Muscle of back (tissue), 13 donors: ENCODE data around the gene STIL. TPM values are rescaled to one million over a fixed set of nuclear protein-coding genes. Genes with fewer than 3 reads are reported as not detected.
"Not testable (repeated sequence)": the region's sequence is repeated elsewhere in the genome, so short reads cannot be mapped to it uniquely, and the experiment has no call there.

ENCODE experiments used
- DNase-seq, 3 donors: peaks; one replicate each; pipeline versions ENCODE4 v3.0.0 to v3.0.0-alpha.2; 2013
- long read RNA-seq, 9 donors: transcript quantifications; one replicate each; lab custom pipeline, GENCODE V29; 2026
- polyA plus RNA-seq, 10 donors: library from polyadenylated mRNA; unstranded; fragments of 120-200 nt; gene quantifications; one replicate each; pipeline ENCODE4 v1.2.1, GENCODE V29; 2013; ENCODE audit not compliant: insufficient read length in 10 of 10

The STIL gene
- polyA plus RNA-seq = 1 to 10 TPM; 3.1 to 6.3 (median 4.1) TPM
- long read RNA-seq, donor 1 = 0 reads
- long read RNA-seq, donor 2 = 0 reads
- long read RNA-seq, donor 3 = 0 reads
- long read RNA-seq, donor 4 = 0 reads
- long read RNA-seq, donor 5 = 0 reads
- long read RNA-seq, donor 6 = 0 reads
- long read RNA-seq, donor 7 = 0 reads
- long read RNA-seq, donor 8 = 0 reads
- long read RNA-seq, donor 9 = 0 reads

DNA sequence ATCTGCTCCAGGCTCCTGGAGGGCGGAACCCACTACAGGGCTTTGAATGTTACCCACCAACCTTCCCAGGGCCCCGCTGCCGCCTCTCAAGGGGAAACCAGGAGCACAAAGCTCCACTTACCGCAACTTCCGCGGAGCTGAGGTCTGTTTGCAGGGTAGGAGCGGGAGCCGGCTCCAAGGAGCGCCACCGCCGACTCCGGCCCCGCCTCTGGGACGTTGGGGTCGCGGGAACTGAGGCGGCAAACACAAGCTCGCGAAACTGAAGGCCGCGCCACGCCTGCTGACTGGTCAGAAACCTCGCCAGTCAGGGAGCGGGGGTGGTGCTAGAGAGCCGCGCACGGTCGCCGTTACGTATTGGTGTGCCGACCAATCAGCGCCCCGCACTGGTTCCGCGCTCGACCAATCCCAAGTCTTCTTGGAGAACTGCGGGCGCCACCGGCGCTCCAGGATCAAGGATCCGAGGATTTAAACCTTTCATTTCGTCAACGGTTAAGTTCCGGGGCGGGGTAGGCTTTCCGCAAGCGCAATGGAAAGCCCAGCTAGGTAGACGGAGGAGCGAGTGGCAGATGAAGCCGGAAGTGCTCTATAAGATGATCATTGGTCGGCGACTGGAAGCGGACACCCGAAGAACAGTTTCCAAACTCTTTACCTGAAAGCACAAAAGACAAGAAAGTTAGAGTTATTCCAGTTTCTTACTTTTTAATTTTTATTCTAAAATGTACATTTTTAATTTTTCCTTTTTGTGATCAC is at the start of gene STIL:
TSS of gene STIL (minus strand) at position 233 of the 750 bp plus-strand sequence. CDS start 3,828 bp downstream, outside the sequence.
- peak; percentile 99 for DNase-seq

DNA sequence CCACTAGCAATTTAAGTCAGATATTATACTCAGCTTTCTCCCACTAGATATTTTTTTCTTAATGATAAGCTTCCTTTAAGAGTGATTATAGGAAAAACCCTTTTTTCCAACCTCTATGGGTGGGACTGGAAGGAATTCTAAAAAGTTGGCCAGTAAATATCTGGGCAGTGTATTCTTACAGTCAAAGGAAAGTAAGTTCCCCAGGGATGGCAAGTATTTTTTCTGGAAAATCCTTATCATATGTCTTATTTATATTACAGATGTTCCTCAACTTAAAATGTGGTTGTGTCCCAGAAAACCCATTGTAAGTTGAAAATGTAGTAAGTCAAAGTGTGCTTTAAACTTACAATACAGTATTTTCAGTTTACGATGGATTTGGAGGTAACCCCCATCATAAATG is 48.9 kb upstream of the STIL start:
- DNase-seq = peak in 1 of 3 donors; percentile 8

DNA sequence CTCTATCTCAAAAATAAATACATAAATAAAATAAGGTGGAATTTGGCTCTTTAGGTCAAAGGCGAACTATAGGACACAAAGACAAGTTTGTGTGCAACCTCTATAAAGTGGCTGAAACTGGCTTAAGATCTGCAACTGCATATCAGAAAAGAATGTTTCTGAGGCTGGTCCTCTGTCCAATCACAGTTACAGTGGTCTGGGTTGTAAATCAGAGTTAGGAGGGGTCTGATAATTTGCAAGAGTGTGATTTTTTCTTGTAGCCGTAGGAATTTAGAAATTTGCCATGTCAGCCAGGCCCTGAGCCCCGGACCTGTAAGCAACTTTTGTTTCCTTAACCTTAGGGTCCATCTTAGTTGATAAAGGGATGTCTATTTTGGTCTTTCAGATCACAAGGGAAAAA is 47.4 kb upstream of the STIL start:
- no peak for DNase-seq

DNA sequence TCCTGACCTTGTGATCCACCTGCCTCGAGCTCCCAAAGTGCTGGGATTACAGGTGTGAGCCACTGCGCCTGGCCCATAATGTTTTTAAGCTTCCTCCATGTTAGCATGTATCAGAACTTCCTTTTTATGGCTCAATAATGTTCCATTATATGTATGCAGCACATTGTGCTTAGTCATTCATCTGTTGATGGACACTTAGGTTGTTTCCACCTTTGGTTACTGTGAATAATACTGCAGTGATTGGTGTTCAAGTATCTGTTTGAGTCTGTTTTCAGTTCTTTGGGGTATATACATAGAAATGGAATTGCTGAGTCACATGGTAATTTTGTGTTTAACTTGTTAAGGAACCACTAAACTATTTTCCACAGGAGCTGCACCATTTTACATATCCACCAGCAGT is 37.4 kb upstream of the STIL start:
- DNase-seq = no peak

DNA sequence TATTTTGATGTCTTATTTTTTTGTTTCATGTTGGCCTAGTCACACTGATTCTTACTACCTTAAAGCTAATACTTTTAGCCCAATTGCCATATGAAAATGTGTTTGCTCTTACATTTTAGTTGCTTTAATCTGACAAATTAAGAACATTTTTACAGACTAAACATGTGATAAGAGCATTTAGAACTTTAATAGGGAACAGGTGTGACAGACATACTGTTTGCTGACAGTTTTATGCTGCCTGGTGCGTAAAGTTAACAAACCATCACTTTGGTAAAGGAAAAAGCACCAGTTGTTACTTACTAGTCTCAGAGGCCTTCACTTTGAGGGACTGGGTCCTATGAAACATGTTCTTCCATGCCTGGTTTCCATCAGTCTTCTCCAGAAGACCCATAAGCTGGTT is 34.3 kb upstream of the STIL start:
- no peak for DNase-seq

DNA sequence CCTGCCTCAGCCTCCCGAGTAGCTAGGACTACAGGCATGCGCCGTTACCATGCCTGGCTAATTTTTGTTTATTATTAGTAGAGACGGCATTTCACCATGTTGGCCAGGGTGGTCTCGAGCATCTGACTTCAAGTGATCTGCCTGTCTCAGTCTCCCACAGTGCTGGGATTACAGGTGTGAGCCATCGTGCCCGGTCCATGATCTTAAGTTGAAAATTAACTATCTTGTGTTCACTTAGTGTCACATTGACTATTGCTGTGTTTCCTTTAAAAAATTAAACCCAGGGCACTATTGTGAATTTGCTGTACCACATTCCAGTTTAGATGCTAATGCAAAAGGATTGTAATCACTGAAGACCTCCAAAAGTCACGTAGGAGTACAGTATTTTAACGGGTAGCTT is 33.8 kb upstream of the STIL start:
- no peak for DNase-seq

DNA sequence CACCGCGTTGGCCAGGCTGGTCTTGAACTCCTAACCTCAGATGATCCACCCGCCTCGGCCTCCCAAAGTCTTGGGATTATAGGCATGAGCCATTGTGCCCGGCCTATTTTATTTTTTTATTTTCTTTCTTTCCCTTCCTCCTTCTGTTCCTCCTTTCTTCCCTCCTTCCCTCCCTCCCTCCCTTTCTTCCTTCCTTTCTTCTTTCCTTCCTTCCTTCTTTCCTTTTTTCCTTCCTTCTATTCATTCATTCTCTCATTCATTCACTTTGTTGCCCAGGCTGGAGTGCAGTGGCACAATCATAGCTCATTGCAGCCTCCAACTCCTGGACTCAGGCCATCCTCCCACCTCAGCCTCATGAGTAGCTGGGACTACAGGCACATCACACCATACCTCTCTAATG is 33.0 kb upstream of the STIL start:
- not testable (repeated sequence) for DNase-seq

DNA sequence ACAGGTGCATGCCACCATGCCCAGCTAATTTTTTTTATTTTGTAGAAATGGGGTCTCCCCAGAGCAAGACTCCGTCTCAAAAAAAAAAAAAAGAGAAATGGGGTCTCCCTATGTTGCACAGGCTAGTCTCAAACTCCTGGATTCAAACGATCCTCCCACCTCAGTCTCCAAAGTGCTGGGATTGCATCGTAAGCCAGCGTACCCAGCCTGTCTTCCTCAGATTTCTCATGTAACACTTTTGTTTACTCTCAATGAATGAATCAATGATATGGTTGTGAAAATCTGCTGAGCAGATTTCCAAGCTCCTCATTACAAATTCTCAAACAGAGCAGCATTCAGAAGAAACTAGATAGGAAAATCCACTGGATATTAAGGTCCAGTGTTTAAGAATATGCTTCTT is 26.3 kb upstream of the STIL start:
- DNase-seq = no peak

DNA sequence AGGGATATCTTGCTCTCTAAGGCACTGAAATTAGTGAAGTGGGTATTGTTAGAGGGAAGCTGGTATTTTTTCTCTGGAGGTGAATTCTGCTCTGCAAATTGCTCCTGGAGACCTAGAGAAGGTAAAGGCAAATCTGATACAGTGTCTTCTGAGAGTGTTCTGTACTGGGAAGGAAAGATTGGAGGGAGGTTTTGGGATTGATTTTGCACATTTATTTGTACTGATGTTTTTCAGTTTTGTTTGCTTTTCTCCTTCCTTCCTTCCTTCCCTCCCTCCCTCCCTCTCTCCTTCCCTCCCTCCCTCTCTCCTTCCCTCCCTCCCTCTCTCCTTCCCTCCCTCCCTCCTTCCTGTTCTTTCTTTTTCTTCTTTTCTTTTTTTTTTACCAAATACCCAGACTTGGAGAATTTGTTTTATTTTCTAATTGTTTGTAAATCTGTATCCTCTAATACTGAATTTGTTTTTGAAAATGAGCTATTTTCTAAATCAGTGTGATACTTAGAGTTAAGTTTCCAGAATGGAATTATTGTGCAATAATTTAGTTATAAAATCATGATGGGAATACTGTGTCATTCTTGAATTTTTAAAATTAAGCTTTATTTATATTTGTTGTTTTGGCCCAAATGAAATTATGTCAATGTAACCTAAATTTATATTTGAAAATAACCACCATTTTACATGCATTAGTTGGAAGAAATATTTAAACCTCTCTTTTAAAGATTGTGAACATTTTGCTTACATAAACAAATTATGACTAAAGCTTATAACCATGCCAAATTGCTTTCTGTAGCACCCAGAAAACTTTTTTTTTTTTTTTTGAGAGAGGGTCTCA is 24.5 kb upstream of the STIL start:
- no peak for DNase-seq

DNA sequence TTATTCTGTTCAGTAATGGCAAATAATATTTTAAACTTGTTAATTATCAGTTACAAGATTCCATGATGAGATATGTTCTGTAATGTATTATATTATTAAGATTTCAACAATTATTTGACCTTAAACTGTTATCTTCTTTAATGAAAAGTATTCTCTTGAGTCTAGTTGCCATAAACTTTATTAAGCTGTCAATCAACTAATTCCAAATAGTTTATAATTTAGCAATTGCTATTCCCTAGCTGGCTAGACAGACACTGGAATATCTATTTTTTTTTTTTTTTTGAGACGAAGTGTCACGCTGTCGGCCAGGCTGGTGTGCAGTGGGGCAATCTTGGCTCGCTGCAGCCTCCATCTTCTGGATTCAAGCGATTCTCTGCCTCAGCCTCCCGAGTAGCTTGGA is 23.4 kb upstream of the STIL start:
- no peak for DNase-seq

DNA sequence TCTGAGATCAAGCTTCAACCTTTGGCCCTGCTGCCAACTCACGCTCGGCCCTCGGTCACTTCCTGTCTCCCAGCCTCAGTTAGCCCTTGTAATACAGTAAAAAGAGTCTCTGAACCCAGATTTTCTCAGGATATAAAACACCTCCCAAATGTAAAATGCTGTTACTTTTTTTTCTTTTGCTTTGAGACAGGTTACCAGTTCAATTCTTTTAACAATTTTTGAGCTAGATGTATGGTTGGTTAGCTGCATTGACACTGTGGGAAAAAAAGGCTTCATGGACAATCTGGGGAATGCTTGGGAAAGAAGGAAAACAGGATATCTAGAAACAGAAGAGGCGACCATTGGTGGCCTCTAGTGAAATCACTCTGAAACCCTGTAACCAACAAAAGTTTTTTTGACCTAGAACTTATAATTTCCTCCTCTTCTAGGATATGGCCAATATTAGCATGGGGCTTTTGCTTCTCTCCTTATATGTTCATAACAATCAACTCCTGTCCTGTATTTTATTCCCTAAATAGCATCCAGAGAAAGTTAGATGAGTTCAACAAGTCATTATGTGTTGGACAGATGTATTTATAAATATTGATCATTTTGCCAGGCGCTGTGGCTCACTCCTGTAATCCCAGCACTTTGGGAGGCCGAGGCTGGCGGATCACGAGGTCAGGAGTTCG is 21.0 kb upstream of the STIL start:
- DNase-seq = no peak

DNA sequence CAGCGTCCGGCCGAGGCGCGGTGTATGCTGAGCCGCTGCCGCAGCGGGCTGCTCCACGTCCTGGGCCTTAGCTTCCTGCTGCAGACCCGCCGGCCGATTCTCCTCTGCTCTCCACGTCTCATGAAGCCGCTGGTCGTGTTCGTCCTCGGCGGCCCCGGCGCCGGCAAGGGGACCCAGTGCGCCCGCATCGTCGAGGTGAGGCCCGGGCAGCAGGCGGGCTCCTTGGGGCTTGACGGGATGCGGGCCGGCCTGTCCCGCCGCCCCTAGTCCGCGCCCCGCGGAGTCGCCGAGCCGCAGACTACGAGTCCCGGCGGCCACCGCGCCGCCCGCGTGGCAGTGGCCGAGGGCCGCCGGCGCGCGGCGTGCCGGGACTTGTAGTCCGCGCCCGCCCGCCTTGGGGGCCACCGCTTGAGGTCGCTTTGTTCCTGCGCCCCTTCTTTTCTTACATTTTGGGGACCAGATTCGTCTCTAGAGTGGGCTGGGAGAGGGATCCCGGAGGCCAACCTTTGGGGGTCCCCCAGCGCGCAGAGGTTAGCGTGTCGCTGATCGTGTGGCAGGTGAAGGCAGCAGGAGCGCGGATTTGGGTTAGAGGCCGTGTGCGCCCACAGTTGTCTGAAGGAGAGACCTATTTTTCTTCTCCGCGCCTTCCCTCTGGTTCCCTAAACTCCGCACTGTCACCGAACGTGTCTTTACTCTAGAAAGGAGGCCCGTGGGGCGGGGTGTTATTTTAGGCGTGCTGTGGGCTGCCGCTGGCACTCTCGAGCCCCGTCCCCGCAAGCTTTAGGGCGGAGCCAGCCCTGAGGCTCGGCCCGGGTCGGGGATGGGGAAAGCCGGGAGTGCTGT is 20.2 kb upstream of the STIL start:
- peak; percentile 83 to 96 (median 90) for DNase-seq

DNA sequence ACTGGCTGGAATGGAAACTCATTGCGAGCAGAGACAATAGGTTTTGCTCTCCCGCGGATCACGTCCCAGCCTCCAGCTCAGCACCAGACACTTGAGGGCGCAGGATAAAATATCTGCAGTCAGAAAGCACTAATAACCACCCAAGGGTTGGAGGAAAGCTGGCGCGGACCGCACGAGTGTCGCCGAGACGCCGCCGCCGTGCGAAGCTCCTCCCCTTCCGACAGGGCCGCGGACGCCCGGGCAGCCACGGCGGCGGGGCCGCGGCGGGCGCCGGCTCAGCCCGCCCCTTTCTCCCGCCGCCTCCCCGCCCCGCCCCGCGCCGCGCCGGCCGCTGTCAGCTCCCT is 19.6 kb upstream of the STIL start, which contains the start of gene CMPK1:
TSS of gene CMPK1 (plus strand) at position 213 of the 344 bp plus-strand sequence. CDS start 156 bp downstream, outside the sequence.
- DNase-seq = peak; percentile 83 to 93 (median 88)

DNA sequence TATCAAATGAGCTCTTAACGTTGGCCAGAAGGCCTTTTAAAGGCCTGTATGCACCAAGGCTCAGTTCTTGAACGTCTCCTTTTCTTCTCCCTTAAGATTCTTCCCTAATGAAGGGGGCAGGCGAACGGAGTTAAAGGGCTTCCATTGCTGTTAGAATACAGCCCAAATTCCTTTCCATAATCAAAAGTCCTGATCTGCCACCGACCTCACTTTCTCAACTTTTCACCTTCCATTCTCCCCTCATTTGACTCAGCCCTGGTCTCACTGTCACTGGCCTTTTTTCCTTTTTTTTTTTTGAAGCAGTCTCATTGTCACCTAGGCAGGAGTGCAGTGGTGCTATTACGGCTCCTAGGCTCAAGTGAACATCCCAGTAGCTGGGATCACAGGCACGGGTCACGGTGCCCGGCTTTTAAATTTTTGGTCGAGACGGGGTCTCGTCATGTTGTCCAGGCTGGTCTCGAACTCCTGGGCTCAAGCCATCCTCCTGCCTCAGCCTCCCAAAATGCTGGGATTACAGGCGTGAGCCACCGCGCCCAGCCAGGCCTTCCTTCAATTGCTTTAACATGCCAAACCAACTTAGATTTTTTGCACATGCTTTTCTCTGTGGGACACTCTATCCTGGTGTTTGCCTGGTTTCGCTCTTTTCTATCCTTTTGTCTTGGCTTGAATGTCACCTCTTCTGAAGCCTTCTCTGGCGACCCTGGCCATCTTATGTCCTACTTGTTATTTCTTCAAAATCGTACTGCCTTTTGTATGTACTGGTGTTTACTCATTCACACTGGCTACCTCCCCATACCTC is 19.0 kb upstream of the STIL start:
- no peak for DNase-seq

DNA sequence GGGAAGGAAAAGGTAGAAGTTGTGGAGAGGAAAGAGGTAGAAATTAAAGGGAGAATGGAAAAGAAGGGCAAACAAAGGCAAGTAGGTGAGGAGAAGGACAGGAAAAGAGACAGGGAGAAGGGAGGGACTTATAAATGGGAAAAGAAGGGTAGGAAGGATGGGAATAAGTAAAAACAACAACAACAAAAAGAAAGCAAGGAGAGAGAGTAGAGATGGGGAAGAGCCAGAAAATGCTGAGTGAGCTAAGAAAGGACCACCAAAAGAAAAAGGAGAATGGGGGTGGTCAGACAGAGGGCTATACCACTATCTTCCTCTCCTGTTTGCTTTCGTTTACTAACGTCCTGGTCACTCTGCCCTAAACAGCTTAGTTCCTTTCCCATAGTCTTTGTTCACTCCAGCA is 17.9 kb upstream of the STIL start:
- no peak for DNase-seq

DNA sequence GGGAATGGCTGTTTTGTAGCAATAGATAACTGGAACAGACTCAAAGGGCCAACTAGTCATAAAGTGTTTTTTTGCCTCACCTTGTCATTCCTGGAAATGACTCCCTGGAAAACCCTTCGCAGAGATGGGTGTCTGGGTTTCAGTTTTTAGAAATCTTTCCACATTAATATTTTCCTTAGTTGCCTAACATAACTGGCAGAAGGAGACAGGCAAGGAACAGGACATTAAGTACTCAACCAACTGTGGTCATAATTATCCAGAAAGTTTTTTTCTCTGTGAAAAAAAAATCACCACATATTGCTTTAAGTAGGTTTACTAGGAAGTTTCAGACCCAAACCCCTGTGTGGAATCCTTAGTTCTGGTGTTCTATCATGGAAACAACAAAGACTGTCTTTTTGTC is 16.3 kb upstream of the STIL start:
- DNase-seq = no peak

DNA sequence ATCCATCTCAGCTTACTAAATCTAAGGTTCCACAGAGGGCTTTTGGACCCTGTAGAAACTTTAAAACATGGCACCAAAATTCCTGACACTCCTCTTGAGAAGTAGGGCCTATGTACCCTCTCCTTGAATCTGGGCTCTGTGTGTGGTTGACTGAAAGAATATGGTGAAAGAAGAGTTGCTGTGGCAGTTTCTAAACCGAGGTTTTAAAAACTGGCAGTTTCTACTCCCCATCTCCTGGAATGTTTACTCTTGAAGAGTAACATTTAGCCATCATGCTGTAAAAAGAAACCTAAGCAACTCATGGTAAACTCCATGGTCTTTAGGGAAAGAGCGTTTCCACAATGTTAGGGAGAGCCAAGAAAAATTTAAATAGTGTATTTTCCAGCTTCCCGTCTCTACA is 15.0 kb upstream of the STIL start:
- DNase-seq = no peak

DNA sequence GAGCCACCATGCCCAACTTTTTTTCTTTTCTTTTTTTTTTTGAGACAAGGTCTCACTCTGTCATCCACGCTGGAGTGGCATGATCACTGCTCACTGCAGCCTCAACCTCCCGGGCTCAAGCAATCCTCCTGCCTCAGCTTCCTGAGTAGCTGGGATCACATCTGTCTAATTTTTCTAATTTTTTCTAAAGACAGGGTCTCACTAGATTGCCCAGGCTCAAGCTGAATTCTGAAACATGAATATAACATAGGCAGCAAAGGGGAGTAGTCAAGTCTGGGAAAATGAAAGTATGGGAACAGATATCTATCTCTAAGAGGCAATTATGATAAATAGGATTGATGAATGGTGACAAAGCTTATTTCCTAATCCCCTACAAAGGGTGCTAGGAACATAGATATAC is 12.3 kb upstream of the STIL start:
- no peak for DNase-seq

DNA sequence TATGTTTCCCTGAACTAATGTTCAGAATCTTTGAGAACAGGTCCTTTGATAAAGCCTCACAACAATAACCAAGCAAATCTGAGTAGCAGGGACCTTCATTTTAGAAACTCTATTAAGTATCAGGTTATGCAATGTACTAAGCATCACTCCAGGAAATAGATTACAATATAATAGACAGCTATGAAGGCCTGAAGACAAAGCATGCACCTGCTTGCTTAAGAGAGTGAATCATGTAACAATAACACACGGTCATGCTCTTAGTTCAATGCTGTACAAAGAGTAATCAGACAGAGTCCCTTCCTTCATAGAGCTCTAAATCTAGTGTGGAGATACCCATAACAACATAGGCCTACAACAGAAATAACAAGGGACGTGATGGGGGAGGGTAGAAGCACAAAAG is 11.6 kb upstream of the STIL start:
- DNase-seq = no peak

DNA sequence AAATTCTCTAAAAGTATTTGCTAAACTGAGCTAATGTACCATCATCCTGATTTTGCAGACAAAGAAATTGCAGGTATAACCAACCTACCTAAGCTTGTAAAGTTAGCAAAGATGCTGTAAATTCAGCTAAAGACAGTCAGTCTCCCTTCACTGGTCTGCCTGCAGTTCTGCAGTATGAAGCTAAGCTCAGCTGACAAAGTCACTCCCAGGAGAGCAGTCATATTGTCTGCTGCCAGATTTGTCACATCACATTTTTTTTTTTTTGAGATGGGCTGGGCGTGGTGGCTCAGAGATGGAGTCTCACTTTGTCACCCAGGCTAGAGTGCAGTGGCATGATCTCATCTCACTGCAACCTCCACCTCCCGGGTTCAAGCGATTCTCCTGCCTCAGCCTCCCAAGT is 10.7 kb upstream of the STIL start:
- no peak for DNase-seq
